Measurements from ENCODE around the gene C10orf71. TPM values are rescaled to one million over a fixed set of nuclear protein-coding genes. Genes with fewer than 3 reads are reported as not detected.

The C10orf71 gene
- total RNA-seq, 1 donor: not detected

DNA sequence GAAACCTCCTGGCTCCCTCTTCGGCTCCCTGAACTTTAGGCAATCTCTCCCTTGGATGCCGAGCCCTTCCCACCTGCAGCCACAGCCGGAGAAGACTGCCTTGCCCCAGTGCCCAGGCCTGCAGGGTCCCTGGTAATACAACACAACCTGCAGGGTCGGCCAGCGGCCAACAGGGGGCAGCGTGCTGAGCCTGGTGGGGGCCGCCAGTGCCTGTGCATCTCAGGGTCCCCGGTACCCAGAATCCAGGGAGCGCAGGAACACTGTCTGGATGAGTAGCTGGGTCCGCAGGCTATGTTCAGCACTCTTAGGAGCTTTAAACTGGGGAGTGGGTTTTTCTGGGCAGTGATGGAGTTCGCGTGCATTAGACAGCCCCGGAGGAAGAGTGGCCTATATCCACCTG, 17.5 kb upstream of the C10orf71 start:
- peaks cover 53% of the 10 kb centered on the region for H3K4me1 ChIP-seq (ENCODE audit: insufficient read depth, low read length)
- no peaks in the 10 kb centered on the region for H3K9me3 ChIP-seq (ENCODE audit: low read depth, low read length)
- H3K27me3 ChIP-seq (ENCODE audit: insufficient read depth, low read length): no peaks in the 10 kb centered on the region
- H3K4me3 ChIP-seq (ENCODE audit: low read length): no peak overlapping the region

DNA sequence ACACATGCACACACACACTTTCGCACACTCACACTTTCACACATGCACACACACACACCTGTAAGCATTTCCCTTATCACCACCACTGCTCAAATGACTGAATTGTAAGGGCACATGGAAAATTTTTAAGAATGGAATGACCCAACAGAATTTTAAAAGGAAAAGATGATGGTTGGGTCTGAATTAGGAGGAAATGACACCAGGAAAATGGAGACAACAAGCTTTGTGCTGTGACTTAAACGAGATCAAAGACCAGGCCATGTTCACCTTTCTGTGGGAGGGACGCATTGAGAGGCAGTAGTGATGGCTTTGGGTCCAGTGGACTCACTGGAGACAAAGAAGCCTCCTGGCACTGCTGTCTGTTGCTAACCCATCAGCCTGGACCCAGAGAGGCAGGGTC, 16.7 kb upstream of the C10orf71 start:
- peaks cover 55% of the 10 kb centered on the region for H3K4me1 ChIP-seq (ENCODE audit: insufficient read depth, low read length)
- H3K27me3 ChIP-seq (ENCODE audit: insufficient read depth, low read length): no peaks in the 10 kb centered on the region
- H3K9me3 ChIP-seq (ENCODE audit: low read depth, low read length): no peaks in the 10 kb centered on the region
- no peak overlapping the region for H3K4me3 ChIP-seq (ENCODE audit: low read length)

DNA sequence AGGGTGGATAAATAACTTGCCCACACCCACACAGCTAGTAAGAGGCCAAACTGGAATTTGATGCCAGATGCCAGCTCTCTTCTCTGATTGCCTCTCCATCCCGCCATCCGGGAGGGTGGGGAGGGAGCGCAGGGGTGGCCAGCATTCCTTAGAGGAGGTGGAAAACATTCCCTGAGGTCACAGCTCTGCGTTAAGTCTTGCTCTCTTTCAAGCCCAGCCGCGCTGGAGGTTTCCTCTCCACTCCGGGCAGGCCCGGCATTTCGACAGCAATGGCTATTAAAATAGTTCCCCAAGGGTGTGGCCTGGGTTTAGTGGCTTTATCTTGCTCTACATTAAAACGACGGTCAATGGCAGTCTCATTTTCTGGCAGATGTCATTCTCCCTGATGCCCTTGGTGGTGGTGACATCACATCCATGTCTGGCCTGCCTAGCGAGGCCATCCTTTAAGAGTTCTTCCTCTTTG, 16.1 kb upstream of the C10orf71 start:
- H3K27me3 ChIP-seq (ENCODE audit: insufficient read depth, low read length): no peaks in the 10 kb centered on the region
- peaks cover 55% of the 10 kb centered on the region for H3K4me1 ChIP-seq (ENCODE audit: insufficient read depth, low read length)
- no peak overlapping the region for H3K4me3 ChIP-seq (ENCODE audit: low read length)

GRCh38 chr10:49283491-49283890, 15.5 kb upstream of the C10orf71 start:
- Histone ChIP-seq H3K27me3 (ENCODE audit: insufficient read depth, low read length) (no peaks in the 10 kb centered on the region), H3K4me1 (ENCODE audit: insufficient read depth, low read length) (peaks cover 51% of the 10 kb centered on the region), H3K4me3 (ENCODE audit: low read length) (no peak overlapping the region), H3K9me3 (ENCODE audit: low read depth, low read length) (no peaks in the 10 kb centered on the region)

More for the DNA sequence above, 16.1 kb upstream of the C10orf71 start:
- H3K9me3 ChIP-seq (ENCODE audit: low read depth, low read length): no peaks in the 10 kb centered on the region

- peaks cover 51% of the 10 kb centered on the region for H3K4me1 ChIP-seq (ENCODE audit: insufficient read depth, low read length)
- H3K9me3 ChIP-seq (ENCODE audit: low read depth, low read length): no peaks in the 10 kb centered on the region
- H3K4me3 ChIP-seq (ENCODE audit: low read length): no peak overlapping the region
- no peaks in the 10 kb centered on the region for H3K27me3 ChIP-seq (ENCODE audit: insufficient read depth, low read length)
Observed at GRCh38 chr10:49284356-49284755, 14.6 kb upstream of the C10orf71 start.

GRCh38 chr10:49285232-49285631, 13.7 kb upstream of the C10orf71 start:
- no peaks in the 10 kb centered on the region for H3K27me3 ChIP-seq (ENCODE audit: insufficient read depth, low read length)
- H3K4me3 ChIP-seq (ENCODE audit: low read length): no peak overlapping the region
- H3K4me1 ChIP-seq (ENCODE audit: insufficient read depth, low read length): peaks cover 43% of the 10 kb centered on the region

GRCh38 chr10:49286686-49287085, 12.3 kb upstream of the C10orf71 start:
- peaks cover 39% of the 10 kb centered on the region for H3K4me1 ChIP-seq (ENCODE audit: insufficient read depth, low read length)
- no peaks in the 10 kb centered on the region for H3K27me3 ChIP-seq (ENCODE audit: insufficient read depth, low read length)
- no peak overlapping the region for H3K4me3 ChIP-seq (ENCODE audit: low read length)
- H3K9me3 ChIP-seq (ENCODE audit: low read depth, low read length): no peaks in the 10 kb centered on the region

More at GRCh38 chr10:49285232-49285631, 13.7 kb upstream of the C10orf71 start:
- H3K9me3 ChIP-seq (ENCODE audit: low read depth, low read length): no peaks in the 10 kb centered on the region

GRCh38 chr10:49287689-49288340, 11.2 kb upstream of the C10orf71 start:
- Histone ChIP-seq H3K4me3 (ENCODE audit: low read length) (no peak overlapping the region), H3K9me3 (ENCODE audit: low read depth, low read length) (no peaks in the 10 kb centered on the region), H3K27me3 (ENCODE audit: insufficient read depth, low read length) (no peaks in the 10 kb centered on the region), H3K4me1 (ENCODE audit: insufficient read depth, low read length) (peaks cover 31% of the 10 kb centered on the region)

DNA sequence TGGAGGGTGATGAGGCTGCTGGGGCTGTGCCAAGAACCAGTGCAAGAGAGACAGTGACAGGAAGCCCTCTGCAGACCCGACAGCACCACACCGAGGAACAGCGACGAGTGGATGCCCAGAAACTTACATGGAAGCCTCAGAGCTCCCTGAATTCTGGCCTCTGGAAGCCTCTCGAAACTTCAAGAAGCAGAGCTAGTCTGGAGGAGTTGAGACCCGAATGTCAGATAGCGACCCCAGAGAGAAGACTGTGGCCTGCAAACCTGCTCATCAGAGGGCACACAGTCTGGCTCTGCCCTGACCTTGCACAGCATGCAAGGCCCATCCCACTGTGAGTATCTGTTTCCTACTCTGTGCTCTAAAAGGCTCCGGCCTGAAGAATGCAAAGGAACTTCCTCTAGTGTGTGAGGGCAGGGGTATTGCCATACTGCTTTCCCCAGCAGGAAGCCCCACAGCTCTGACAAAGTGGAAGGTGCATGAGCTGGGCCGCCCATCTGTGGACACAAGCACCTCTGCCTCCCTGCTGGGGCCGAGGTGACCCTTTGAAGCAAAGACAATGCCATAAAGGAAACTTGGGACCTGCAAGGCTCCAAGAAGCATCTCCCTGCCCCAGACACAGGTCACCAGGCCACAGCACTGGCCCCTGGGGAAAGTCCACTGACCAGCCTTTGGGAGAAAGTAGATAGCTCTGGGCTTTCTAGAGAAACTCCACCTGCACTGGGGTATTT, 10.5 kb upstream of the C10orf71 start:
- Histone ChIP-seq H3K4me3 (ENCODE audit: low read length) (no peak overlapping the region), H3K4me1 (ENCODE audit: insufficient read depth, low read length) (peaks cover 24% of the 10 kb centered on the region), H3K27me3 (ENCODE audit: insufficient read depth, low read length) (no peaks in the 10 kb centered on the region), H3K9me3 (ENCODE audit: low read depth, low read length) (no peaks in the 10 kb centered on the region)

DNA sequence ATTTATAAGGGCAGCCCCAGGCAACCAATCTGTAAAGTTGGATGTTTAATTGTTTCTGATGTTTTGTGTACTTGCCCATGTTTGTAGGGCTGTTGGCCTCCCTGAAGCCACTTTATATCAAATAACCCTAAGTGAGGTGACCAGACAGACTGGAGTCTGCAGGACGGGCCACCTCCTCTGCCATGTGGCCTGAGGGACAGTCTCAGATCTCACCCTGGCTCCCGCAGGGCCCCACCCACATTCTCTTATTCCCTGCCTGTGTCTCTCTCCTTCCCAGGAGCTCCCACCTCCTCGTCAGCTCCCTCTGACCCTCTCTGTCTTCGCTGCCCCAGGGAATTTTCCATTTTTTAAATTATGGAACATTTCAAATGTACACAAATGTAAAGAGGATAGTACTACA, 9.5 kb upstream of the C10orf71 start:
- Histone ChIP-seq H3K4me3 (ENCODE audit: low read length) (no peak overlapping the region), H3K4me1 (ENCODE audit: insufficient read depth, low read length) (peaks cover 18% of the 10 kb centered on the region), H3K9me3 (ENCODE audit: low read depth, low read length) (no peaks in the 10 kb centered on the region), H3K27me3 (ENCODE audit: insufficient read depth, low read length) (no peaks in the 10 kb centered on the region)

- Histone ChIP-seq H3K9me3 (ENCODE audit: low read depth, low read length) (no peaks in the 10 kb centered on the region), H3K27me3 (ENCODE audit: insufficient read depth, low read length) (no peaks in the 10 kb centered on the region), H3K4me1 (ENCODE audit: insufficient read depth, low read length) (peaks cover 13% of the 10 kb centered on the region), H3K4me3 (ENCODE audit: low read length) (no peak overlapping the region)
Observed at GRCh38 chr10:49290131-49290530, 8.8 kb upstream of the C10orf71 start.

- no peak overlapping the region for H3K4me3 ChIP-seq (ENCODE audit: low read length)
- no peaks in the 10 kb centered on the region for H3K27me3 ChIP-seq (ENCODE audit: insufficient read depth, low read length)
- H3K4me1 ChIP-seq (ENCODE audit: insufficient read depth, low read length): peaks cover 11% of the 10 kb centered on the region
- H3K9me3 ChIP-seq (ENCODE audit: low read depth, low read length): no peaks in the 10 kb centered on the region
Observed at GRCh38 chr10:49290607-49291006, 8.4 kb upstream of the C10orf71 start.

GRCh38 chr10:49292565-49293207, 6.3 kb upstream of the C10orf71 start:
- no peak overlapping the region for H3K4me3 ChIP-seq (ENCODE audit: low read length)
- H3K27me3 ChIP-seq (ENCODE audit: insufficient read depth, low read length): no peaks in the 10 kb centered on the region
- no peaks in the 10 kb centered on the region for H3K9me3 ChIP-seq (ENCODE audit: low read depth, low read length)
- no peaks in the 10 kb centered on the region for H3K4me1 ChIP-seq (ENCODE audit: insufficient read depth, low read length)

GRCh38 chr10:49293208-49293603, 5.8 kb upstream of the C10orf71 start:
- H3K9me3 ChIP-seq (ENCODE audit: low read depth, low read length): no peaks in the 10 kb centered on the region
- no peaks in the 10 kb centered on the region for H3K4me1 ChIP-seq (ENCODE audit: insufficient read depth, low read length)
- no peak overlapping the region for H3K4me3 ChIP-seq (ENCODE audit: low read length)

DNA sequence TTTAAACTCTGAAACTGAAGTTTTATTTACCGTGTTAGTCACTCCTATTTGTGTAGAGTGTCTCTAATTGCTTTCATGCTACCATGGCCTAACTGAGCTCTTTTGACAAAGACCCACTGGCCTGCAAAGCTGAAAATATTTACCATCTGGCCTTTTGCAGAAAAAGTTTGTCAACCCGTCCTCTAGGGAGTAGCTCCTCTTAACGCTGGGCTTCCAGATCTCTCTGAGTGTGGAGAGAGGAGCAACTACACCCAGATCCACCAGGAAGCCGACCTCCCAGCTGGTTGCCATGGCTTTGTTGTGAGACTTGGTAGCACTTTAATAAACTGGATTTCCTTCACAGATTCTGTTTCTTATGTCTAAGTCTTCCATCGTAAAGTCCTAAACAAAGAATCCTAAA, 4.2 kb upstream of the C10orf71 start:
- no peaks in the 10 kb centered on the region for H3K27me3 ChIP-seq (ENCODE audit: insufficient read depth, low read length)
- no peaks in the 10 kb centered on the region for H3K9me3 ChIP-seq (ENCODE audit: low read depth, low read length)
- H3K4me1 ChIP-seq (ENCODE audit: insufficient read depth, low read length): peaks cover under 1% of the 10 kb centered on the region
- no peak overlapping the region for H3K4me3 ChIP-seq (ENCODE audit: low read length)

More at GRCh38 chr10:49293208-49293603, 5.8 kb upstream of the C10orf71 start:
- no peaks in the 10 kb centered on the region for H3K27me3 ChIP-seq (ENCODE audit: insufficient read depth, low read length)

Data from mononuclear cell (primary cell).